Endothelial cell of umbilical vein (primary cell): ENCODE results near the gene ITPR2. TPM values are rescaled to one million over a fixed set of nuclear protein-coding genes. Genes with fewer than 3 reads are reported as not detected.

Experiments used
- BruUV-seq: library from RNA; stranded (reverse); fragments of 400-500 nt; replicated peaks from 2 replicates; lab custom pipeline; 2021; lab: Mats Ljungman, UMichigan
- CTCF ChIA-PET: fragments of 300-600, 350-600 bp; sonication (Branson Sonifier 250); formaldehyde crosslinking; loops from one replicate; lab custom pipeline; 2021; ENCODE audit warnings: antibody characterized with exemption, inconsistent platforms; lab: Charles Lee
- POLR2A ChIA-PET: fragments of 300-600, 350-600 bp; sonication (Branson Sonifier 250); formaldehyde crosslinking; loops from one replicate; lab custom pipeline; 2021; ENCODE audit warnings: antibody characterized with exemption, inconsistent platforms; lab: Charles Lee
- DNase-seq: peaks from one replicate; pipeline ENCODE4 v3.0.0-alpha.2; 2011; ENCODE audit warnings: low read depth, low spot score
- FAIRE-seq: peaks from 2 replicates; lab custom pipeline; 2011; peaks lifted over from hg19 to GRCh38; lab: Jason Lieb, UNC
- H2AFZ ChIP-seq: 2 replicates; pipeline ENCODE4 v1.6.0; 2012; ENCODE audit warnings: low read depth, low read length, control low read depth, inconsistent platforms
- H3K27ac ChIP-seq: 2 replicates; pipeline ENCODE4 v1.5.1; 2011; ENCODE audit warnings: low read depth, mild to moderate bottlenecking, control low read depth, low read length, moderate library complexity; ENCODE audit not compliant: insufficient read depth
- H3K27me3 ChIP-seq, 2 experiments: 2 replicates each; pipeline versions ENCODE4 v1.6.0 to v1.6.1; 2011; ENCODE audit warnings: low read length in 2 of 2, mixed read lengths in 1 of 2; ENCODE audit not compliant: control insufficient read depth in 2 of 2, insufficient read depth in 2 of 2
- H3K36me3 ChIP-seq, 2 experiments: 2 replicates in 1 of 2; 3 replicates in 1 of 2; pipeline ENCODE4 v1.5.1; 2011; ENCODE audit warnings: low read length in 2 of 2, mild to moderate bottlenecking in 1 of 2, moderate library complexity in 1 of 2; ENCODE audit not compliant: control insufficient read depth in 2 of 2, insufficient read depth in 2 of 2; ENCODE audit errors: extremely low read depth in 1 of 2
- H3K4me1 ChIP-seq: 3 replicates; pipeline ENCODE4 v1.5.1; 2011; ENCODE audit warnings: mild to moderate bottlenecking, low read length; ENCODE audit not compliant: control insufficient read depth, insufficient read depth; ENCODE audit errors: extremely low read depth
- H3K4me2 ChIP-seq: 2 replicates; pipeline ENCODE4 v1.6.1; 2011; ENCODE audit warnings: low read length, control low read depth, mixed read lengths; ENCODE audit not compliant: insufficient read depth
- H3K4me3 ChIP-seq, 3 experiments: fragments of 200-600 bp in 1 of 3; sonication (generic), shearing (Covaris generic) in 1 of 3; replicated peaks in 1 of 3; 2 replicates each; pipeline ENCODE4 v1.5.1; 2011 to 2016; ENCODE audit warnings: control low read depth in 3 of 3, low read length in 3 of 3, mild to moderate bottlenecking in 2 of 3, inconsistent platforms in 1 of 3, low read depth in 1 of 3, moderate library complexity in 1 of 3; ENCODE audit not compliant: insufficient read depth in 1 of 3
- H3K79me2 ChIP-seq: 2 replicates; pipeline ENCODE4 v1.6.0; 2012; ENCODE audit warnings: low read length, inconsistent platforms; ENCODE audit not compliant: control insufficient read depth, insufficient read depth
- H3K9ac ChIP-seq: replicated peaks from 2 replicates; pipeline ENCODE3; 2011; ENCODE audit warnings: low read length, control low read depth; ENCODE audit not compliant: insufficient read depth; ENCODE audit errors: extremely low read depth
- H3K9me1 ChIP-seq: replicated peaks from 3 replicates; pipeline ENCODE4 v1.6.0; 2011; ENCODE audit warnings: mild to moderate bottlenecking, low read length; ENCODE audit not compliant: control insufficient read depth, insufficient read depth; ENCODE audit errors: extremely low read depth
- H3K9me3 ChIP-seq: replicated peaks from 2 replicates; pipeline ENCODE4 v1.5.1; 2012; ENCODE audit warnings: low read length, inconsistent platforms; ENCODE audit not compliant: control insufficient read depth, insufficient read depth
- H4K20me1 ChIP-seq: replicated peaks from 2 replicates; pipeline ENCODE3; 2011; ENCODE audit warnings: mild to moderate bottlenecking, low read length; ENCODE audit not compliant: control insufficient read depth, insufficient read depth; ENCODE audit errors: extremely low read depth
- EZH2 ChIP-seq: IDR thresholded peaks from 2 replicates; pipeline ENCODE4 v1.6.1; 2012; ENCODE audit warnings: borderline replicate concordance, low read depth, mild to moderate bottlenecking, moderate library complexity, low read length, inconsistent platforms; ENCODE audit not compliant: severe bottlenecking
- FOS ChIP-seq: IDR thresholded peaks from 2 replicates; pipeline ENCODE4 v1.6.1; 2011; ENCODE audit warnings: mild to moderate bottlenecking, low read length, moderate library complexity, borderline replicate concordance; ENCODE audit not compliant: insufficient read depth
- GATA2 ChIP-seq: IDR thresholded peaks from 2 replicates; pipeline ENCODE4 v1.7.0; 2011; ENCODE audit warnings: low read depth, mild to moderate bottlenecking, moderate library complexity, mixed read lengths, low read length; ENCODE audit not compliant: insufficient read length, insufficient read depth
- JUN ChIP-seq: IDR thresholded peaks from 2 replicates; pipeline ENCODE4 v1.6.1; 2011; ENCODE audit warnings: borderline replicate concordance, low read depth; ENCODE audit not compliant: insufficient read length, insufficient read depth
- MYC ChIP-seq: IDR thresholded peaks from one replicate; pipeline ENCODE4 v1.6.1; 2011; ENCODE audit warnings: mild to moderate bottlenecking, low read depth, low read length
- POLR2A ChIP-seq: IDR thresholded peaks from 2 replicates; pipeline ENCODE4 v1.6.1; 2012; ENCODE audit warnings: low read depth, mild to moderate bottlenecking, control low read depth, low read length
- POLR2AphosphoS5 ChIP-seq: IDR thresholded peaks from 2 replicates; pipeline ENCODE4 v1.6.1; 2012; ENCODE audit warnings: low read depth, mild to moderate bottlenecking, control low read depth, low read length, moderate library complexity; ENCODE audit not compliant: insufficient read depth
- dilution Hi-C: fragments of 300-500 bp; cut with MboI; formaldehyde crosslinking; loops from one replicate; pipeline ENCODE4 v1.15.0; 2019; ENCODE audit warnings: low sequenced_read_pairs; ENCODE audit not compliant: extremely low pct_ligation_motif_present
- intact Hi-C: fragments of 100-400 bp; cut with micrococcal nuclease; formaldehyde crosslinking; loops from one replicate; pipeline ENCODE4 v1.10.0; 2022
- polyA plus RNA-seq, 4 experiments: library from polyadenylated mRNA; depleted of rRNA in 3 of 4; stranded (reverse) in 3 of 4; unstranded in 1 of 4; fragments of >200 nt; gene quantifications; 2 replicates each; pipeline versions ENCODE4 v1.2.1 to v1.2.3, GENCODE V29; 2011 to 2012; ENCODE audit warnings: missing spikeins in 1 of 4
- total RNA-seq: library from RNA; stranded (reverse); gene quantifications from 2 replicates; pipeline ENCODE4 v1.2.3, GENCODE V29; 2021
- TF ChIP-seq, protein P1 (sequence below), 2 donors: IDR thresholded peaks; 1 replicate in 1 of 2; 2 replicates in 1 of 2; pipeline ENCODE4 v1.5.1; 2011; ENCODE audit warnings: low read length in 2 of 2, mild to moderate bottlenecking in 2 of 2, moderate library complexity in 2 of 2, control low read depth in 1 of 2, inconsistent platforms in 1 of 2, low read depth in 1 of 2; ENCODE audit not compliant: insufficient read depth in 1 of 2; ENCODE audit errors: extremely low read depth in 1 of 2
- TF ChIP-seq, protein P2 (sequence below): IDR thresholded peaks from 2 replicates; pipeline ENCODE4 v1.6.1; 2011; ENCODE audit not compliant: insufficient read depth, insufficient read length

ITPR2 gene
- total and polyA plus RNA-seq, 2 donors (not counting 3 experiments of a cell fraction or from before 2014, with no cell fraction given), result 16.2 to 86.8 TPM

DNA sequence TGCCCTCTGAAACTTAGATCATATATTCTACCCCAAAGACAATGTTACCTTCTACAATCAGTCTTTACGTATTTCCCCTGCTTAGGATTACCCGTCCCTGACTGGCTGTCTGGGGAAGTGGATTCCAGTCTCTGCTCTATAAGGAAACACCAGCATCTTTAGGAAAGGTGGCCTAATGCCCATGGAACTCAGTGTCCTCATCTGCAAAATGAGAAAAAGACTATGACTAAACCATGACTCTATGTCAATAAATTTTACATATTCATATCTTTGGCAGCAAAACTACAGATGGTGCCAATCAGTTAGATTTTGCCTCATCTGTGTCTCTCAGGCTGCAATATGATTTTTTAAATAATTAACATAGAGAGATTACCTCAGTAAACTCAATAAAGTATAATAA lies 133.8 kb downstream of the ITPR2 start:
- no peak overlapping the region for H3K4me2 ChIP-seq
- no peaks in the 10 kb centered on the region for H3K9me3 ChIP-seq
- BruUV-seq, result no TSS peak
- ChIA-PET CTCF (interaction anchor here (0.8 to 2.1 kb wide), 3 partner anchors 68 to 186 kb away, joined by 3 to 6 read pairs (median 5); no protein-coding TSS in a partner anchor), POLR2A (no interaction called here)
- H3K79me2 ChIP-seq, result peaks cover 2% of the 10 kb centered on the region
- TF ChIP-seq, protein P1, sequence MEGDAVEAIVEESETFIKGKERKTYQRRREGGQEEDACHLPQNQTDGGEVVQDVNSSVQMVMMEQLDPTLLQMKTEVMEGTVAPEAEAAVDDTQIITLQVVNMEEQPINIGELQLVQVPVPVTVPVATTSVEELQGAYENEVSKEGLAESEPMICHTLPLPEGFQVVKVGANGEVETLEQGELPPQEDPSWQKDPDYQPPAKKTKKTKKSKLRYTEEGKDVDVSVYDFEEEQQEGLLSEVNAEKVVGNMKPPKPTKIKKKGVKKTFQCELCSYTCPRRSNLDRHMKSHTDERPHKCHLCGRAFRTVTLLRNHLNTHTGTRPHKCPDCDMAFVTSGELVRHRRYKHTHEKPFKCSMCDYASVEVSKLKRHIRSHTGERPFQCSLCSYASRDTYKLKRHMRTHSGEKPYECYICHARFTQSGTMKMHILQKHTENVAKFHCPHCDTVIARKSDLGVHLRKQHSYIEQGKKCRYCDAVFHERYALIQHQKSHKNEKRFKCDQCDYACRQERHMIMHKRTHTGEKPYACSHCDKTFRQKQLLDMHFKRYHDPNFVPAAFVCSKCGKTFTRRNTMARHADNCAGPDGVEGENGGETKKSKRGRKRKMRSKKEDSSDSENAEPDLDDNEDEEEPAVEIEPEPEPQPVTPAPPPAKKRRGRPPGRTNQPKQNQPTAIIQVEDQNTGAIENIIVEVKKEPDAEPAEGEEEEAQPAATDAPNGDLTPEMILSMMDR (IDR thresholded peaks at IDR 0.05; ENCODE audit: extremely low read depth in 1 of 2, insufficient read depth in 1 of 2, low read depth in 1 of 2, low read length in 2 of 2), result no peak
- no peak for TF ChIP-seq JUN
- TF ChIP-seq GATA2, result peak; percentile 63
- TF ChIP-seq POLR2AphosphoS5, result no peak
- TF ChIP-seq, protein P2, sequence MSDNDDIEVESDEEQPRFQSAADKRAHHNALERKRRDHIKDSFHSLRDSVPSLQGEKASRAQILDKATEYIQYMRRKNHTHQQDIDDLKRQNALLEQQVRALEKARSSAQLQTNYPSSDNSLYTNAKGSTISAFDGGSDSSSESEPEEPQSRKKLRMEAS, result no peak
- no peak for TF ChIP-seq MYC
- TF ChIP-seq POLR2A, result no peak
- no peak for TF ChIP-seq EZH2
- TF ChIP-seq FOS, result peak; percentile 57
- H3K36me3 ChIP-seq, result peaks cover 2 to 5% of the 10 kb centered on the region in 2 experiments
- intact Hi-C loops (loop anchor here (10.0 kb wide), 1 partner anchor 424 kb away; no protein-coding TSS in a partner anchor), dilution Hi-C loops (no loop called here)
- H3K27ac ChIP-seq, result peak overlapping the region; percentile 100
- DNase-seq, result peak; percentile 67
- H3K9ac ChIP-seq, result peak overlapping the region; percentile 17
- no peak overlapping the region for H3K4me3 ChIP-seq
- no peak for FAIRE-seq
- no peaks in the 10 kb centered on the region for H3K9me1 ChIP-seq
- no peak overlapping the region for H2AFZ ChIP-seq
- H3K4me1 ChIP-seq, result peaks cover 53% of the 10 kb centered on the region
- no peaks in the 10 kb centered on the region for H3K27me3 ChIP-seq
- H4K20me1 ChIP-seq, result no peaks in the 10 kb centered on the region
